GM12864 (cell line): Measurements from ENCODE around the gene TBX6.

Source experiments
- DNase-seq: peaks from one replicate; pipeline ENCODE4 v3.0.0-alpha.2; 2011; ENCODE audit warnings: low read depth
- H3K4me3 ChIP-seq: 2 replicates; pipeline ENCODE4 v1.5.1; 2011; ENCODE audit warnings: mild to moderate bottlenecking, low read depth, low read length, control low read depth
- CTCF ChIP-seq: IDR thresholded peaks from 2 replicates; pipeline ENCODE4 v1.5.1; 2011; ENCODE audit warnings: low read depth, mild to moderate bottlenecking, moderate library complexity, low read length, control low read depth, inconsistent platforms; ENCODE audit errors: missing control alignments

The TBX6 gene

GRCh38 chr16:30084816-30085159 is 6.9 kb downstream of the TBX6 start:
- H3K4me3 ChIP-seq: no peak overlapping the region
- DNase-seq: no peak
- TF ChIP-seq CTCF: no peak

GRCh38 chr16:30084096-30084815 is 7.5 kb downstream of the TBX6 start:
- no peak for TF ChIP-seq CTCF
- no peak for DNase-seq
- no peak overlapping the region for H3K4me3 ChIP-seq

GRCh38 chr16:30083216-30084055 is 8.3 kb downstream of the TBX6 start:
- no peak for TF ChIP-seq CTCF
- no peak for DNase-seq
- no peak overlapping the region for H3K4me3 ChIP-seq

- peak; percentile 7 for TF ChIP-seq CTCF
- no peak for DNase-seq
- H3K4me3 ChIP-seq: no peak overlapping the region
These were observed 9.1 kb downstream of the TBX6 start for GRCh38 chr16:30082545-30083090.

- DNase-seq: no peak
- TF ChIP-seq CTCF: no peak
- H3K4me3 ChIP-seq: no peak overlapping the region
These were observed 12.2 kb downstream of the TBX6 start for GRCh38 chr16:30079480-30079879.

- no peak for TF ChIP-seq CTCF
- DNase-seq: no peak
- H3K4me3 ChIP-seq: no peak overlapping the region
These were observed 13.0 kb downstream of the TBX6 start for GRCh38 chr16:30078744-30079143.

GRCh38 chr16:30077656-30078055 is 14.1 kb downstream of the TBX6 start:
- no peak for TF ChIP-seq CTCF
- H3K4me3 ChIP-seq: no peak overlapping the region
- DNase-seq: no peak
